Lung (tissue), 12 donors: ENCODE results near the gene DHRS3. TPM values are rescaled to one million over a fixed set of nuclear protein-coding genes. Genes with fewer than 3 reads are reported as not detected.
A peak's percentile ranks its signal among the peaks of the same experiment; 100 is the strongest.

Experiments
- ATAC-seq: fragments of 200-7000 bp; cut with Tn5 transposase; one replicate; pipeline ENCODE4 v1.9.1; 2020; ENCODE audit warnings: moderate number of reproducible peaks; ENCODE audit not compliant: insufficient read depth, low FRiP score
- DNase-seq, 3 donors: peaks; one replicate each; pipeline ENCODE4 v3.0.0-alpha.2; 2013 to 2017
- H3K27ac ChIP-seq, 2 donors: one replicate each; pipeline ENCODE4 v1.5.1; 2013; ENCODE audit warnings: mild to moderate bottlenecking in 2 of 2, moderate library complexity in 2 of 2, control low read depth in 1 of 2, inconsistent platforms in 1 of 2, low read depth in 1 of 2, low read length in 1 of 2
- H3K27me3 ChIP-seq, 3 donors: one replicate each; pipeline ENCODE4 v1.5.1; 2013; ENCODE audit warnings: low read length in 2 of 3; ENCODE audit not compliant: control insufficient read depth in 3 of 3, insufficient read depth in 3 of 3
- H3K36me3 ChIP-seq, 4 donors: one replicate each; pipeline ENCODE4 v1.5.1; 2013; ENCODE audit warnings: low read length in 4 of 4, mild to moderate bottlenecking in 1 of 4, moderate library complexity in 1 of 4; ENCODE audit not compliant: control insufficient read depth in 4 of 4, insufficient read depth in 4 of 4
- H3K4me1 ChIP-seq, 5 donors: one replicate each; pipeline ENCODE4 v1.5.1; 2013; ENCODE audit warnings: low read length in 5 of 5, mild to moderate bottlenecking in 2 of 5, moderate library complexity in 1 of 5; ENCODE audit not compliant: control insufficient read depth in 5 of 5, insufficient read depth in 5 of 5
- H3K4me3 ChIP-seq: one replicate; pipeline ENCODE4 v1.5.1; 2013; ENCODE audit warnings: mild to moderate bottlenecking, control low read depth, moderate library complexity
- H3K9ac ChIP-seq, 2 donors: one replicate each; pipeline ENCODE4 v1.5.1; 2013; ENCODE audit warnings: low read length in 2 of 2, control low read depth in 1 of 2; ENCODE audit not compliant: insufficient read depth in 1 of 2
- H3K9me3 ChIP-seq, 4 donors: one replicate each; pipeline ENCODE4 v1.5.1; 2013; ENCODE audit warnings: low read length in 3 of 4, mild to moderate bottlenecking in 1 of 4, moderate library complexity in 1 of 4; ENCODE audit not compliant: control insufficient read depth in 4 of 4, insufficient read depth in 3 of 4
- WGBS, 2 donors: extraction: QIAGEN DNeasy Blood & Tissue Kit; methylation state at CpG; one replicate each; pipeline ENCODE4 v1.1.7; 2013; 5-methylcytosine and 5-hydroxymethylcytosine counted together
- polyA plus RNA-seq, 2 donors: library from polyadenylated mRNA; stranded (reverse); fragments of 200-250 nt; gene quantifications; one replicate each; pipeline ENCODE4 v1.2.1, GENCODE V29; 2013
- total RNA-seq, 2 donors: library from RNA; depleted of rRNA in 1 of 2; stranded (reverse); fragments of >200 nt in 1 of 2; gene quantifications; one replicate each; pipeline ENCODE4 v1.2.1, GENCODE V29; 2014 to 2021
- TF ChIP-seq, protein P1 (sequence below): IDR thresholded peaks from 2 replicates; pipeline ENCODE4 v1.5.1; 2012; ENCODE audit warnings: mild to moderate bottlenecking; ENCODE audit errors: control extremely low read depth, extremely low read depth
- donor health status: control.
- donor health status: control.
- donor health status: Bipolar disorder and iron deficiency.
- donor health status: healthy.
- donor health status: DM: yes; HTN: yes; CAD: no.

The DHRS3 gene
- total and polyA plus RNA-seq, 4 donors: 56.7 to 109 (median 79.8) TPM

DNA sequence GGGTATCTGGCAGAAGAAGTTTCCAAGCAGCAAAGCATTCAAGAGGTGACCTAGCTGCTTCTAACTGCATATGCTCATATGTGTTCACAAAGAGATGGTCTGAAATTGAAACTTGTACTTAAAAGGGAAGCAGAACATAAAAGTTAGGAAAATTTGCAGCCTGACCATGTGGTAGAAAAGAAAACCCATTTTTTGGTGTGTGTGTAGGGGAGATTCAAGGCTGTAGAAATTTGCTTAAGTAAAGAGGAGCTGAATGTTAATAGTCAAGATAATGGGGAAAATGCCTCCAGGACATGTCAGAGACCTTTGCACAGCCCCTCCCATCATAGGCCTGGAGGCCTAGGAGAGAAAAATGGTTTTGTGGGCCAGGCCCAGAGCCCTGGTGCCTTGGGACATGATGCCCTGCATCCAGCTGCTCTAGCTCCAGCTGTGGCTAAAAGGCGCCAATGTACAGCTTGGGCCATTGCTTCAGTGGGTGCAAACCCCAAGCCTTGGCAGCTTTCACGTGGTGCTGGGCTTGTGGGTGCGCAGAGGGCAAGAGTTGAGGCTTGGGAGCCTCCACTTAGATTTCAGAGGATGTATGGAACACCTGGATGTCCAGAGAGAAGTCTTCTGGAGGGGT is 54.9 kb downstream of the DHRS3 start:
- no peak for ATAC-seq
- H3K4me1 ChIP-seq: peaks cover 3 to 10% (median 8%) of the 10 kb centered on the region in 5 donors

DNA sequence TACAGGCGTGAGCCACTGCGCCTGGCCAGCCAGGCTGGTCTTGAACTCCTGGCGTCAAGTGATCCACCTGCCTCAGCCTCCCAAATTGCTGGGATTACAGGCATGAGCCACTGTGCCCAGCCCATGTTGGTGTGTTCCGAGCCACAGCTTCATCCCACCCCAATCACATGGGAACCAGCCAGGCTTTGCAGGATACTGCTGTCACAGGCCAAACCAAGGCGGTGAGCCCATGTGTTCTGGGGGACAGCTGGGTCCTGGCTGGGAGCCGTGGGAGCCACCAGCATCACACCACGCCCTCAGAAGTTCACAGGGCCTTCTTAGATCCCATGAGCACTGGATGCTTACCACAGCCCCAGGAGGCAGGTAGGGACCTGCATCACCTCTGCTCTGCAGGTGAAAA is 56.9 kb downstream of the DHRS3 start:
- Histone ChIP-seq H3K27ac (no peak overlapping the region), H3K9me3 (peaks cover 0 to 15% (median 7%) of the 10 kb centered on the region in 4 donors), H3K36me3 (peaks cover 0 to 2% (median under 1%) of the 10 kb centered on the region in 4 donors), H3K9ac (no peak overlapping the region), H3K4me3 (no peak overlapping the region), H3K27me3 (no peaks in the 10 kb centered on the region), H3K4me1 (peaks cover 8 to 25% (median 13%) of the 10 kb centered on the region in 5 donors)
- no peak for ATAC-seq
- WGBS, 2 donors: 96 to 97% methylated on average over 7 of the region's 7 CpGs
- TF ChIP-seq, protein P1, sequence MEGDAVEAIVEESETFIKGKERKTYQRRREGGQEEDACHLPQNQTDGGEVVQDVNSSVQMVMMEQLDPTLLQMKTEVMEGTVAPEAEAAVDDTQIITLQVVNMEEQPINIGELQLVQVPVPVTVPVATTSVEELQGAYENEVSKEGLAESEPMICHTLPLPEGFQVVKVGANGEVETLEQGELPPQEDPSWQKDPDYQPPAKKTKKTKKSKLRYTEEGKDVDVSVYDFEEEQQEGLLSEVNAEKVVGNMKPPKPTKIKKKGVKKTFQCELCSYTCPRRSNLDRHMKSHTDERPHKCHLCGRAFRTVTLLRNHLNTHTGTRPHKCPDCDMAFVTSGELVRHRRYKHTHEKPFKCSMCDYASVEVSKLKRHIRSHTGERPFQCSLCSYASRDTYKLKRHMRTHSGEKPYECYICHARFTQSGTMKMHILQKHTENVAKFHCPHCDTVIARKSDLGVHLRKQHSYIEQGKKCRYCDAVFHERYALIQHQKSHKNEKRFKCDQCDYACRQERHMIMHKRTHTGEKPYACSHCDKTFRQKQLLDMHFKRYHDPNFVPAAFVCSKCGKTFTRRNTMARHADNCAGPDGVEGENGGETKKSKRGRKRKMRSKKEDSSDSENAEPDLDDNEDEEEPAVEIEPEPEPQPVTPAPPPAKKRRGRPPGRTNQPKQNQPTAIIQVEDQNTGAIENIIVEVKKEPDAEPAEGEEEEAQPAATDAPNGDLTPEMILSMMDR: no peak
- DNase-seq: no peak

More for the DNA sequence above, 54.9 kb downstream of the DHRS3 start:
- Histone ChIP-seq H3K9me3 (peaks cover 0 to 15% (median 7%) of the 10 kb centered on the region in 4 donors), H3K36me3 (peaks cover 0 to 9% (median 3%) of the 10 kb centered on the region in 4 donors), H3K4me3 (no peak overlapping the region), H3K9ac (no peak overlapping the region), H3K27me3 (no peaks in the 10 kb centered on the region), H3K27ac (no peak overlapping the region)
- TF ChIP-seq, protein P1: no peak
- WGBS, 2 donors: 81 to 82% methylated on average over 3 of the region's 3 CpGs
- DNase-seq: no peak

DNA sequence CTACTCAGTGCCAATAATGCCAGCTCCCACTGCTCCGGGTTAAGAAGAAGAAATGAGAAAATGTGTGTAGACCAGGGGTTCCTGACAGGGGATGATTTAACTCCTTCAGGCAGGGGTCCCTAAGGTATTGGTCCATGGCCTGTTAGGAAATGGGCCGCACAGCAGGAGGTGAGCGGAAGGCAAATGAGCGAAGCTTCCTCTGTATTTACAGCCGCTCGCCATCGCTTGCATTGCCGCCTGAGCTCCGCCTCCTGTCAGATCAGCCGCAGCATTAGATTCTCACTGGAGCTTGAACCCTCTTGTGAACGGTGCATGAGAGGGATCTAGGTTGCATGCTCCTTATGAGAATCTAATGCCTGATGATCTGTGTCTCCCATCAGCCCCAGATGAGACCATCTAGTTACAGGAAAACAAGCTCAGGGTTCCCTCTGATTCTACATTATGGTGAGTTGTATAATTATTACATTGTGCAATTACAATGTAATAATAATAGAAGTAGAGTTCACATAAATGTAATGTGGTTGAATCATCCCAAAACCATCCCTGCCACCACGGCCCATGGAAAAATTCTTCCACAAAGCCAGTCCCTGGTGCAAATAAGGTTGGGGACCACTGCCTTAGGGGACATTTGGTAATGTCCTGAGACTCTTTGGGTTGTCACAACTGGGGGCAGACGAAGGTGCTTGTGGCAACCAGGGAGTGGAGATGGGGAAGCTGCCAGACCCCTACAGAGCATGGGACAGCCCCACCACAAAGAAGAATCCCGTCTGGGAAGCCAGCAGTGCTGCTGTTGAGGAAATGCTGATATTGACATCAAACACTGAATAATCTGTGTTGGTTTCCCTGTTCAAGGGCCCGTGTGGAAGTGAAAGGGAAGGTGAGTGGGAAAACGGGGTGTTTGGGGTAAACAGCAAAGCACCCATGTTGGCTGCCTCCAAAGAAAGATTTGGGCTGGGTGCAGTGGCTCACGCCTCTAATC is 60.8 kb downstream of the DHRS3 start:
- Histone ChIP-seq H3K4me3 (no peak overlapping the region), H3K27ac (peak overlapping the region; percentile 28 to 48), H3K4me1 (peaks cover 3 to 28% (median 6%) of the 10 kb centered on the region in 5 donors), H3K27me3 (no peaks in the 10 kb centered on the region), H3K9ac (peak overlapping the region in 1 of 2 donors; percentile 49), H3K36me3 (no peaks in the 10 kb centered on the region), H3K9me3 (peaks cover 0 to 2% (median under 1%) of the 10 kb centered on the region in 4 donors)
- TF ChIP-seq, protein P1: no peak
- WGBS, 2 donors: 85 to 86% methylated on average over 17 of the region's 17 CpGs
- no peak for DNase-seq
- no peak for ATAC-seq
